Esophagus muscularis mucosa (tissue), 4 donors: ENCODE results near the gene VPS13D.

Source experiments
- CTCF ChIP-seq, 3 experiments: fragments of 200-600 bp in 2 of 3; fragments of 450-650 bp in 1 of 3; sonication (generic) in 2 of 3; IDR thresholded peaks; one replicate each; pipeline ENCODE4 v1.5.1; 2017 to 2019; ENCODE audit warnings: antibody characterized with exemption in 3 of 3, mild to moderate bottlenecking in 2 of 3, moderate library complexity in 1 of 3
- EP300 ChIP-seq: sonication (generic); formaldehyde crosslinking; IDR thresholded peaks from one replicate; pipeline ENCODE4 v1.6.1; 2017; ENCODE audit warnings: antibody characterized with exemption
- POLR2A ChIP-seq: fragments of 450-650 bp; IDR thresholded peaks from one replicate; pipeline ENCODE4 v1.6.1; 2017; ENCODE audit warnings: antibody characterized with exemption, moderate library complexity, mild to moderate bottlenecking, low read depth
- POLR2AphosphoS5 ChIP-seq, 2 donors: sonication (generic); formaldehyde crosslinking; IDR thresholded peaks; one replicate each; pipeline ENCODE4 v1.6.1; 2017; ENCODE audit warnings: antibody characterized with exemption in 2 of 2

- TF ChIP-seq EP300: no peak
- TF ChIP-seq POLR2AphosphoS5 (IDR thresholded peaks at IDR 0.05): no peak
- TF ChIP-seq CTCF (IDR thresholded peaks at IDR 0.05): no peak
- no peak for TF ChIP-seq POLR2A
Measured at GRCh38 chr1:12345350-12346217, 115.8 kb downstream of the VPS13D start.
